ENCODE results near the gene CCDC88B.

DNA sequence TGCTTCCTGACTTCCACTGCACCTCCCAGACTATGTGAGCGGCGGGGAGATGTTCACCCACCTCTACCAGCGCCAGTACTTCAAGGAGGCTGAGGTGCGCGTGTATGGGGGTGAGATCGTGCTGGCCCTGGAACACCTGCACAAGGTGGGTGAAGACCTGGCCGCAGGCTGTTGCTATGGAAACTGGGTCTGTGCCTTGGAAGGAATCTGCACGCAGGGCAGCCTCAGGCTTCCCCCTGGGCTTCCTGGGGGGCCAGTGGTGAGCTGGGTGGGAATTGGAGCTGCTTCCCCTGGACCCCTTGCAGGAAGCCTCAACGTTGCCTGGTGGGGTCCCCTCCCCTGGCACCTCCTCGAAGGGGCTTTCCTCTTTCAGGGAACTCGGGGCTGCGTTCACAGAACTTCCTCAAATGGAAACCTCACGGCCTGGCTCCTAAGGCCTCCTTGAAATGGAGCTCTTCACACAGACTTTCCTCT is 20.5 kb downstream of the CCDC88B start:
- TF ChIP-seq, protein P1, sequence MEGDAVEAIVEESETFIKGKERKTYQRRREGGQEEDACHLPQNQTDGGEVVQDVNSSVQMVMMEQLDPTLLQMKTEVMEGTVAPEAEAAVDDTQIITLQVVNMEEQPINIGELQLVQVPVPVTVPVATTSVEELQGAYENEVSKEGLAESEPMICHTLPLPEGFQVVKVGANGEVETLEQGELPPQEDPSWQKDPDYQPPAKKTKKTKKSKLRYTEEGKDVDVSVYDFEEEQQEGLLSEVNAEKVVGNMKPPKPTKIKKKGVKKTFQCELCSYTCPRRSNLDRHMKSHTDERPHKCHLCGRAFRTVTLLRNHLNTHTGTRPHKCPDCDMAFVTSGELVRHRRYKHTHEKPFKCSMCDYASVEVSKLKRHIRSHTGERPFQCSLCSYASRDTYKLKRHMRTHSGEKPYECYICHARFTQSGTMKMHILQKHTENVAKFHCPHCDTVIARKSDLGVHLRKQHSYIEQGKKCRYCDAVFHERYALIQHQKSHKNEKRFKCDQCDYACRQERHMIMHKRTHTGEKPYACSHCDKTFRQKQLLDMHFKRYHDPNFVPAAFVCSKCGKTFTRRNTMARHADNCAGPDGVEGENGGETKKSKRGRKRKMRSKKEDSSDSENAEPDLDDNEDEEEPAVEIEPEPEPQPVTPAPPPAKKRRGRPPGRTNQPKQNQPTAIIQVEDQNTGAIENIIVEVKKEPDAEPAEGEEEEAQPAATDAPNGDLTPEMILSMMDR (IDR thresholded peaks at IDR 0.05) = no peak
- TF ChIP-seq EP300 (IDR thresholded peaks at IDR 0.05) = no peak

Measured in esophagus muscularis mucosa (tissue), 3 donors.